HG02623 (cell line): Measurements from ENCODE around the gene CREB3L2.
"Not testable (repeated sequence)": the region's sequence is repeated elsewhere in the genome, so short reads cannot be mapped to it uniquely, and the experiment has no call there.

Experiments
- ATAC-seq: cut with Tn5 transposase; IDR thresholded peaks from one replicate; pipeline ENCODE4 v1.9.1; 2021; ENCODE audit warnings: moderate library complexity; ENCODE audit not compliant: unreplicated experiment

The CREB3L2 gene

GRCh38 chr7:137908106-137908505 is 93.8 kb downstream of the CREB3L2 start:
- no peak for ATAC-seq

GRCh38 chr7:137906636-137907035 is 95.2 kb downstream of the CREB3L2 start:
- not testable (repeated sequence) for ATAC-seq

DNA sequence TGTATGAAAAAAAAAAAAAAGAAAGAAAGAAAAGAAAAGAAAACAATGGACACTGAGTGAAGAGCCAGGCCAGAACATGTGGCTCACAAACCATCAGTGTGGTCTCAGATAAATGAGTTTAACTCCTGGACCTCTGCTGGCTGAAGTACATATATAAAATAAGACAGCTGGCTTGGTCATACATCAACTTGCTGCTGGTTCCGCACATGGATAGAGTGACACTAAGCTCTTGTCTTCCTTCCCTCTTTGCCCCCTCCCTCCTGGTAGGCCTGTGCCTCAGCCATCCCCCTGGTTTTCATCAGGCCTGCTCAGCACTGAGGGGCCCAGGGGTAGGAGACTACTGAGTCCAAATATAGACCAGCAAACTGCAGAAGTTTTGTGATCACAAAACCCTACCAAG is 97.1 kb downstream of the CREB3L2 start:
- no peak for ATAC-seq

GRCh38 chr7:137903382-137904169 is 98.3 kb downstream of the CREB3L2 start:
- ATAC-seq = peak; percentile 67

DNA sequence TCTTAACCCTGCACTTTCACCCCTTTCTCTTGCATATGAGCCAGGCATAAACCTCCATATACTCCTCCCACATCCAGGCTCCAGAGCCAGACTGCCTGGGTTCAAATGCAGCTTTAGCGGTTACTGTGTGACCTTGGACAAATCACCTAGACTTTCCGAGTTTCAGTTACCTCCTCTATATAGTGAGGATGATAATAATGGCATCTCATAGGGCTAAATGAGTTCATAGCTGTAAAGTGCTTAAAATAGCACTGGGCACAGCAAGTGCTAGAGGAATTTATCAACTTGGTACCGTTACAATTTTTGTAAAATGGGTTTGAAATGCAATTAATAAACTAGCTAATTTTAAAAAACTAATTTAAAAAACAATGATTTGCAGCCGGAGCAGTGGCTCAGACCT is 101.7 kb downstream of the CREB3L2 start:
- no peak for ATAC-seq

DNA sequence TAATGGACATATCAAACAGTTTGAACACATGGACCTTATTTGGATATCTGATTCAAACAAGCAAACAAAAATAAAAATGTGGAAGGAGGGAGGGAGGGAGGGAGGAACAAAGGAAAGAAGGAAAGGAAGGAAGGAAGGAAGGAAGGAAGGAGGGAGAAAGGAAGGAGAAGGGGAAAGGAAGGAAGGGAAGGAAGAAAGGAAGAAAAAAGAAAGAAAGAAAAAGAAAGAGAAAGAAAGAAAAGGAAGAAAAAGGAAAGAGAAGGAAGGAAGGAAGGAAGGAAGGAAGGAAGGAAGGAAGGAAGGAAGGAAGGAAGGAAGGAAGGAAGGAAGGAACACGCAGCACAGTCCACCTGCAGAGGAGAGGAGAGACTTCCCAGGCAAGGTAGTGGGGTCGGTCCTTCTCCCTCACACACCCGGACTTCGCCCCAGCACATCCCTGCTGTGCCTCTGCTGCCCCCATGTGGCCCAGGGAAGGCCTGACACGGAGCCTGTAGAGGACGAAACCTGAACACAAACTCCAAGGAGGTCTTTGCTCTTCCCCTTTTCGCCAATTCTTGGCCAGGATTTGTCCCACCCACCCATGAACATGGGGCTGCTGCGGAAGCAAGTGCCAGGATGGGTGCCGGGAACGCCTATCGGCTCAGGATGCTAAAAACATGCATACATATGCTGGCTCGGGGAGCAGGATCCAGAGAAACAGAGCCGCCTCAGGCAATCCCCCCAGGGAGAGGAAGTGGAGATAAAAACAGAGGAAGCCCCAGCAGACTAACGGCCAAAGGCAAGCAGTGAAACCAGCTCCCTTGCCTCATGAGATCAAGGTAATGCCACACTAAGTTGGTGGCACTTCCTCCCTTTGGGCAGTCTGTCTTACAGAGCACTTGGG is 102.8 kb downstream of the CREB3L2 start:
- peak; percentile 58 for ATAC-seq

GRCh38 chr7:137895301-137896221 is 106.3 kb downstream of the CREB3L2 start:
- ATAC-seq = peak; percentile 69

- ATAC-seq = no peak
Observed at GRCh38 chr7:137893143-137893742, 108.6 kb downstream of the CREB3L2 start.

GRCh38 chr7:137891016-137891655 is 110.8 kb downstream of the CREB3L2 start:
- no peak for ATAC-seq

DNA sequence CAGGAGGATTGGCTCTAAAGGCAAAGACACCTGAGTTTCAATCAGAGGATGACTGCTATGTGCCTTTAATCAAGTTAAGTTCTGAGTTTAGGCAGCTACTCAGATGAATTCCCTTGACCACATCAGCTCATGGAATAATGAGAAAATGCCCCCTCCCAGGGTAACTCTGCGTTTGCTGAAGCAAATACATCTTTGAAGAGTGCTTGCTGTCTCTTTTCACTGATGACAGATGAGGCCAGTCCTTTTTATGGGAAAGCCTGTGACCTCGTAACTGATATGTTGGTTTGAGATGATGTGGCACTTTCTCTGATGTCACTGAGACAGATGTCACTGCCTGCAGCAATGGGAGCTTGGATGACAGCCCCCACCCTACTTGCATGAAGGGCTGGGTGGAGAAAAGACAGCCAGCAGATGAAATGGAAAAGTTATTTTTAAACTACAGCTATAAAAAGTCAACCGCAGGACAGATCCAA is 111.4 kb downstream of the CREB3L2 start:
- no peak for ATAC-seq

GRCh38 chr7:137888241-137888640 is 113.6 kb downstream of the CREB3L2 start:
- no peak for ATAC-seq

- no peak for ATAC-seq
Observed at GRCh38 chr7:137886746-137887145, 115.1 kb downstream of the CREB3L2 start.

DNA sequence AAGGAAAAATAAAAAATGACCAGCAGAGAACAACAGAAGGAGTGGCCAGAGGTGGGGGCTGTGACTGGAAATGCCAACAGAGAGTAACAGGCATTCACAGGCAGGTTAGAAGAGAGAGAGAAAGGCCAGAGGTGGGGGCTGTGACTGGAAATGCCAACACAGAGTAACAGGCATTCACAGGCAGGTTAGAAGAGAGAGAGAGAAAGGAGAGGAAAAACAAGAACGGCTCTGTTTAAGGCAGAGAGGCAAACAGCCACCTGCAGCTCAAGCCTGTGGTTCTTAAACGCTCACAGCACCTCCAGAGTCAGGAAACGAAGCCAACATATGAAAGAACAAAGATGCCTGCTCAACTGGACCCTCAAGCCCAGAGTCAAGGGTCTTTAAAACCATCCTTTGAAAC is 115.6 kb downstream of the CREB3L2 start:
- ATAC-seq = no peak

DNA sequence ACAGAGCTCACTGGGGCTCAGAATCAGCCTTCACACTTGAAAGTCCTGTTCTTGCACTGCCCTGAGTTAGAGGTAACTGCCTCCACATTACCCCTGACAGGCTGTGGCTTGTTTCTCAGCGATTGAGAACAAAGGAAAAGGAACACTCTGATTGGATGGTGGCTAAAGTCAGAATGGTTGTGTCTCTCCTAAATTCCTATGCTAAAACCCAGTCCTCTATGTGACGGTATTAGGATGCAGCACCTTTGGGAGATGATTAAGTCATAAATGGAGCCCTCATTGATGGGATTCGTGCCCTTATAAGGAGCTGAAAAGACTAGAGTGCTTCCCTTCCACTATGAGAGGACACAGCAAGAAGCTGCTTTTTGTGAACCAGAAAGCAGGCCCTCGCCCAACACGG is 116.2 kb downstream of the CREB3L2 start:
- no peak for ATAC-seq

DNA sequence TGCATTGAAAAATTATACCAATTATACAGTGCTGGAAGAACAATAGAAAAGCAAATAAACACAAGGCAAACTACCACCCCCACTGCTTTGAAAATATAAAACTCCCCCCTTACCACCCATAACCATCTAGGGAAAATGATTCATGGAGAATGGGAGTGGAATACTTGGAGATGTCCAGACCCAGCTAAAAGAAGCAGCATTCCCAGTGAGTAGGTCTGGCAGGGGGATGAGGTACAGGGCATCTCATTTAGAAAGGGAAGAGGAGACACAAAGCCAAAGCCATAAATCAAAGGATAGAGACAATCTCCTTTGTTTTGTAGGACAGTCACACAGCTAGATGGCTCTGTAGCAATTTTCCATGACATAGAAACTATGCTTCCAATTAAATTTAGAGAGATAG is 119.1 kb downstream of the CREB3L2 start:
- ATAC-seq = no peak

DNA sequence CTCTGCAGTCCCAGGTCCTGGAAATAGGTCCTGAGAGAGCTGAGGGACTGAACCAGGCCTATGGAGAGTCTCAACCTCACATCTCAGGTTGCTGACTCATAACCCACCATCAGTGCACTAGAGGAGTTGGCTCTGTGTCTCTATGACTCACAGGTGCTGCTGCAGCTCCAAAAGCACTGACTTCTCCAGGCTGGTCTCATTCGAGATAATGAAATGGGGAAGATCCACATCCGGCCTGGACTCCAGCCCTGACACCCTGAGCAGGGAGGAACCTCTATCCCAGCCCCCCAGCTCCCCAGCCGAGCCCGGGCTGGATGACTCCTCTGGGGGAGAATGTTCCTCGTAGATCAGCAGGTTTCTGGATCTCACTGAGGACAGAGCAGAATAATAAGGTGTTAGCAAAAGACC is 119.6 kb downstream of the CREB3L2 start:
- ATAC-seq = peak; percentile 76

GRCh38 chr7:137881607-137882260 is 120.2 kb downstream of the CREB3L2 start:
- ATAC-seq = peak; percentile 6

DNA sequence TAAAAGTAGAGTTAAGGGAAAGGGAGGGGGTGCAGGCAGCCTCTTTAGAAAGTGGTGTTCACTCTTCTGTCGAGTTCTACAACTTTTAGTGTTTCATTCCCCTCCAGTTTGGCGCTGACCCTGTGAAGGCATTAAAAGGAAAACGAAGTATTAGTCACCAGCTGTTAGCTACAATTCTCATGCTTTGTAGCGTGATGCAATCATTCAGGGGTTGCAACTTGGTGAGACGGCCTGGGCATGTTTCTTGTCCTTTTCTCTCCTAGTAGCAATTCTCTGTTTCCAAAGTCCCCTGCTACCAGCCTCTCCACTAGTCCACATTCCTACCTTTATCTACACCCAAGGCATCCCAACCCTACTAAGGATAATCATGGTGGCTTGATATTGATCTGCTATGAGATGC is 121.5 kb downstream of the CREB3L2 start:
- no peak for ATAC-seq

DNA sequence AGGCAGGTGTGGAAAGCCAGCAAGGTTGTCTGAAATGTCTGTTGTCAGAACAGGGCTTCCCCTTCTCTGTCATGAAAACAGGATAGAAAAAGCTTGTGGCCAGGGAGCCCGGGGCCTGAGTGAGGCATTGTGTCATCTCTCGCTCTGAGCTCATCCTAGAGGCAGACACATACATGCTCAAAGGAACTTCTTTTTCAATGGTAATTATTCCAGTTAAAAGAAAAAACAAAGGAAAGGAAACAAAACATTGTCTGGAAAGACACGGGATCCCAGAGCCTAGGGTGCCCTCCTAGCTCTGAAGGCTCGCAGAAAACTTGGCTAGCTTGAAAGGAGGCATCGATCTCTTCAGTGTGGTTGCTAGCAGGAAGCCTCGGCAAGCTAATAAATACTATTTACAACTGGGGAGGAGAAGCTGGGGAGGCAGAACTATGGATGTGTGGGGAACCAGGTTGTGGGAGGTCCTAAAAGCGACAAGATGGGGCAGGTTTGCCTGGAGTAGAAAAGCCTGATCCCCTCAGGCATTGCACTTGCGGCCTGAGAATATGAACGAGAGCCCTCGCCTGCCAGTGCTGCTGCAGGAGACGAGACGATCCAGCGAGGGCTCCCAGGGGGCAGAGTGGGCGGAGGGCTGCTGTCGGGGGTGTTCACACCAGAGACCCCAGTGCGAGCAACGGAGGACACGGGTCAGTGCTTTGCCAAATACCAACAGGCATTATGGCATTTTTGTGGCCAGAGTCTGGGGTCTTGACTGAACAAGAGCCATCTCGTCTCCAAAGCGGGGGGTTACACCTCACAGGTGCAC is 122.3 kb downstream of the CREB3L2 start:
- ATAC-seq = peak; percentile 51
